ENCODE measurements around the gene ATP6V0A4.
"Not testable (repeated sequence)": the region's sequence is repeated elsewhere in the genome, so short reads cannot be mapped to it uniquely, and the experiment has no call there.

Gene ATP6V0A4

DNA sequence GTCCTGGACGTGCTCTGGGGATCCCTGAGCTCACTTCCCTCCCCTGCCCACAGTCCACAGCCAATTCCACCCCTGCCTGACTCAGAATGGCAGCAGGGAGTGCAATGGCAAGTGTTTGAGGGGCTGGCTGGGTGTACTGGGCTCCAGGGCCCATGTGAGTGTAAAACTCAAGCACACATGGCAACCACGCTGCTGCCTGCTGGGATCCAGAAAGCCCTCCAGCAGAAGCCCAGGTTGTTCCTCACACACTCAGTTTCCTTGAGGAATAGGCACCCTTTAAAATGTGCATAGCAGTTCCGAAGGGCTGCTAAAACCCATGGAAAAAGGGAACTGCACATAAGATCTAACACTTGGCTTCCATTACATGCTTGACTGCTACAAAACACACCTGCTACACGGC, 11.3 kb upstream of the ATP6V0A4 start:
- no peak overlapping the region for H3K4me3 ChIP-seq (ENCODE audit: low read depth, low read length)
- TF ChIP-seq, protein P1, sequence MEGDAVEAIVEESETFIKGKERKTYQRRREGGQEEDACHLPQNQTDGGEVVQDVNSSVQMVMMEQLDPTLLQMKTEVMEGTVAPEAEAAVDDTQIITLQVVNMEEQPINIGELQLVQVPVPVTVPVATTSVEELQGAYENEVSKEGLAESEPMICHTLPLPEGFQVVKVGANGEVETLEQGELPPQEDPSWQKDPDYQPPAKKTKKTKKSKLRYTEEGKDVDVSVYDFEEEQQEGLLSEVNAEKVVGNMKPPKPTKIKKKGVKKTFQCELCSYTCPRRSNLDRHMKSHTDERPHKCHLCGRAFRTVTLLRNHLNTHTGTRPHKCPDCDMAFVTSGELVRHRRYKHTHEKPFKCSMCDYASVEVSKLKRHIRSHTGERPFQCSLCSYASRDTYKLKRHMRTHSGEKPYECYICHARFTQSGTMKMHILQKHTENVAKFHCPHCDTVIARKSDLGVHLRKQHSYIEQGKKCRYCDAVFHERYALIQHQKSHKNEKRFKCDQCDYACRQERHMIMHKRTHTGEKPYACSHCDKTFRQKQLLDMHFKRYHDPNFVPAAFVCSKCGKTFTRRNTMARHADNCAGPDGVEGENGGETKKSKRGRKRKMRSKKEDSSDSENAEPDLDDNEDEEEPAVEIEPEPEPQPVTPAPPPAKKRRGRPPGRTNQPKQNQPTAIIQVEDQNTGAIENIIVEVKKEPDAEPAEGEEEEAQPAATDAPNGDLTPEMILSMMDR (IDR thresholded peaks at IDR 0.05; ENCODE audit: borderline replicate concordance, insufficient read depth, low read depth, low read length), result no peak

DNA sequence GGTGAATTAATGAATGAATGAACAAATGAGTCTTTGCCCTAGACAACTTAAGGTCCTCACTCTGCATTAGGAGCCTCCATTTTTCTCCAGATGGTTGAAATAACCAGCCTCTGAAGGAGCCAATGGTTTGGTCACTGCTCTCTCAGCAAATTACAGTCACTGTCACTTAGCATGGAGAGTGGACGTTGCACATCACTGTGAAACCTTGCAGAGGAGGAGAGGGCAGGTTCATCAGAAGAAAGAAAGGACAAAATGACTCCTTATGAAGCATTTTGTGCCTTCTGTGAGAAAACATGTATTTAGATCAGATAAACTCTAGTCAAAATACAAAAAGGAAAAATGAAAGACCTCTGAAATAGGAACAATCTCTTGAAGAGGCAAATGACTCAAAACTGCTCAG, 6.6 kb upstream of the ATP6V0A4 start:
- TF ChIP-seq, protein P1 (IDR thresholded peaks at IDR 0.05; ENCODE audit: borderline replicate concordance, insufficient read depth, low read depth, low read length), result no peak

DNA sequence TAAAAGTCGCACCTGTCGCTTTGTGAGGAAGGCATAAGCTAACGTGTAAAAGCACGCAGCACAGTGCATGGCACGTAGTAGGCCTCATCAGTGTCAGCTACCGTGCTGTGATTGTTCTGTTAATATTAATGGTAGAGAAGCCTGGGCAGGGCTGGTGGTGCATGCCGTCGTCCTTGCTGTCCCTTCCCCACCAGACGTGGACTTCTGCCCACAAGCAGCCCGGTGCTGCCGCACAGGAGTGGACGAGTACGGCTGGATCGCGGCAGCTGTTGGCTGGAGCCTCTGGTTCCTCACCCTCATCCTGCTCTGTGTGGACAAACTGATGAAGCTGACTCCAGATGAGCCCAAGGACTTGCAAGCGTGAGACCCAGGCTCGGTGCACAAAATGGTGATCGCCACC, 4.7 kb upstream of the ATP6V0A4 start:
- TF ChIP-seq, protein P1 (IDR thresholded peaks at IDR 0.05; ENCODE audit: borderline replicate concordance, insufficient read depth, low read depth, low read length), result no peak
- H3K4me3 ChIP-seq (ENCODE audit: low read depth, low read length), result no peak overlapping the region

More for the DNA sequence above, 6.6 kb upstream of the ATP6V0A4 start:
- H3K4me3 ChIP-seq (ENCODE audit: low read depth, low read length), result no peak overlapping the region

DNA sequence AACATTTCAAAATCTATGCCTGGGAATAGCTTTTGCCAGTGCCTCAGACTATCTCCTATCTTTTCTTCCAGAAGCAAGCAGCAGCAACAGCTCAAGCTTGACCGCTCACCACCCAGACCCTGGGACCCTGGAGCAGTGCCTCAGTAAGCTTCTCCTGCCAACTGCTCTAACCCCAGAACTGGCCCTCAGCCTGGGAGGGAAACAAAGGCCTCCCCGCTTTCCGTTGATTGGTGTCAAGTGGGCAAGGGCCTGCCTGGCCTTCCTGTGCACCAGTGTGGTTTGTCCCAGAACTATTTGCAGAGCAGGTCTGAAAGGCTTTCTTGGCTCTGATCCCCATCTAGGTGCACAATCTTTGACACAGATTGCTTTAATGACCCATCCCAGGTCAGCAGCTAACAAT, 3.3 kb upstream of the ATP6V0A4 start:
- no peak overlapping the region for H3K4me3 ChIP-seq (ENCODE audit: low read depth, low read length)
- TF ChIP-seq, protein P1 (IDR thresholded peaks at IDR 0.05; ENCODE audit: borderline replicate concordance, insufficient read depth, low read depth, low read length), result no peak

DNA sequence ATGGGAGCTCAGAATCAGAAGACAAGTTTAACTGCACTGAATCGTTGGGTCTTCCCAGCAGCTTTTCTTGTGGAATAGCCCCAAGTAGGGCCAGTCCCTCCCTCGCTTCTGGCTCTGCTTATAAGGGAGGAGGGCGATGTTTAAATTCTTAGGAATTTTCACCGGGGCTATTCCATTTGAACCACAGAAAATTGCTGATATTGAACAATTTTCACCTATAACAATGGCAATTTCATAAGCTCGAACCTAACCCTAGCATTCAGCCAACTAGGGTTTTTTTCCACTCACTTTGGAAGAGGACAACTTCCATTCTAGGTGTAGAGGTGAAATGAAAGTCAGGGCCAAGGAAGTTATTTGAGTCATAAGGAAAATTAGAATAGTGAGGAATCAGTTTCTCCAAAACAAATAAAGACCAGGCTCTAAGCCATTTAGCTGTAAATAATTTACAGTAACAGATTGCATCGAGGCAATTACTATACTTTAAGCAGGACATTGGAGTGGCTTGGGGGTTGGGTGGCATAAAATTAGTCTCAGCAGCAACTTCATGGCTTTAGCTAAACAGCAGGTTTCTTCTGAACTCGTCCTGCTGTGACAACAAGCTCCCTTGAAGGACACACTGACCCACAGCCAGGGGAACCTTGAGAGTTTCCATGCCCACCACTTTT, 1.5 kb upstream of the ATP6V0A4 start:
- TF ChIP-seq, protein P1 (IDR thresholded peaks at IDR 0.05; ENCODE audit: borderline replicate concordance, insufficient read depth, low read depth, low read length), result no peak
- no peak overlapping the region for H3K4me3 ChIP-seq (ENCODE audit: low read depth, low read length)

DNA sequence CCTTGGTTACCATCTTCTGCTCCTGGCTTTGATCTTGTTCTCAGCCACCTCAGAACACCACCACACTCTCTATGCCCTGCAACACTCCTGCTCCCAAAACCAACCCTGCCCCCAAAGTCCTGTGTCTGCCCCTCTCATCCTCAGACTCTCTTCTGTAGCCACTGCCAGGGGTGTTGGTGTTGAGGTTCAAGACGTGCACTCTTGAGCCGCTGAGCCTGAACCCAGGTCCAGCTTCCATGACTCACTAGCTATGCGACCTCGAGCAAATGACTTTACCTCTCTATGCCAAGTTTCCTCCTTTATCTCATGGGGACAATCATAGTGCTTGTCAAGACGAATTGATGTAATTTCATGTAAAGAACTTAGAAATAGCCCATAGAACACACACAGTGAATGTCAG, 840 bp upstream of the ATP6V0A4 start:
- TF ChIP-seq, protein P1 (IDR thresholded peaks at IDR 0.05; ENCODE audit: borderline replicate concordance, insufficient read depth, low read depth, low read length), result no peak
- H3K4me3 ChIP-seq (ENCODE audit: low read depth, low read length), result no peak overlapping the region

DNA sequence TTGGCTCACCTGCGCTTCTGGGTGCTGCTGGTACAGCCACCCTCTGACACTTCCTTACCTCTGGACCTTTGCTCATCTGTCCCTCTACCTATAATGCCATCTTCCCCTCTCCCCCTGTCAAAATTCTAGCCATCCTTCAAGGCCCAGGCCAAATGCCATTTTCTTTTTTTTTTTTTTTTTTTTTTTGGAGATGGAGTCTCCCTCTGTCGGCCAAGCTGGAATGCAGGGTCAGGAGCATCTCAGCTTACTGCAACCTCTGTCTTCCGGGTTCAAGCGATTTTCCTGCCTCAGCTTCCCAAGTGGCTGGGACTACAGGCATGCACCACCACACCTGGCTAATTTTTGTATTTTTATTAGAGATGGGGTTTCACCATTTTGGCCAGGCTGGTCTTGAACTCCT, 950 bp downstream of the ATP6V0A4 start:
- H3K4me3 ChIP-seq (ENCODE audit: low read depth, low read length), result not testable (repeated sequence)
